GM12801 (cell line): ENCODE results near the gene WDR18.

ENCODE experiments used
- TF ChIP-seq, protein P1 (sequence below): IDR thresholded peaks from one replicate; pipeline ENCODE4 v1.5.1; 2011; ENCODE audit warnings: control low read depth; ENCODE audit not compliant: insufficient read length; ENCODE audit errors: extremely low read depth

The WDR18 gene

DNA sequence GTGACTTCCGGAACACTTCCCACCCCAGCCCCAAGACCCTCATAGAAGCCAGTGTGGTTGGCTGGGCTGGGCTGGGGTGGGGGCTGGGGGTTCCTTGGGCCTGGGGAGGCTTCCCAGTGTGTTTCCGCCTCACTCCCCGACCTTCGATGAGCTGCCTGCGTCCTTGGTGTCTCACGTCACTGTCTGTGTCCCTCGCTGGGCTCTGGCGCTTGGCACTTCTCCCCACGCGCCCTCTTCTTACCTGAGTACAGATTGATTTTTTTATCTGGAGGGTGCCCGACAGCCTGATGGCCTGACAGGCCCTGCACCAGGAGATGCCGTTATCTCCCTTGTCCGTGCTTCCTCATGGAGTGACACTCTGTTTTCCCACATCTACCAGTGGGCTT lies 8.5 kb downstream of the WDR18 start:
- TF ChIP-seq, protein P1, sequence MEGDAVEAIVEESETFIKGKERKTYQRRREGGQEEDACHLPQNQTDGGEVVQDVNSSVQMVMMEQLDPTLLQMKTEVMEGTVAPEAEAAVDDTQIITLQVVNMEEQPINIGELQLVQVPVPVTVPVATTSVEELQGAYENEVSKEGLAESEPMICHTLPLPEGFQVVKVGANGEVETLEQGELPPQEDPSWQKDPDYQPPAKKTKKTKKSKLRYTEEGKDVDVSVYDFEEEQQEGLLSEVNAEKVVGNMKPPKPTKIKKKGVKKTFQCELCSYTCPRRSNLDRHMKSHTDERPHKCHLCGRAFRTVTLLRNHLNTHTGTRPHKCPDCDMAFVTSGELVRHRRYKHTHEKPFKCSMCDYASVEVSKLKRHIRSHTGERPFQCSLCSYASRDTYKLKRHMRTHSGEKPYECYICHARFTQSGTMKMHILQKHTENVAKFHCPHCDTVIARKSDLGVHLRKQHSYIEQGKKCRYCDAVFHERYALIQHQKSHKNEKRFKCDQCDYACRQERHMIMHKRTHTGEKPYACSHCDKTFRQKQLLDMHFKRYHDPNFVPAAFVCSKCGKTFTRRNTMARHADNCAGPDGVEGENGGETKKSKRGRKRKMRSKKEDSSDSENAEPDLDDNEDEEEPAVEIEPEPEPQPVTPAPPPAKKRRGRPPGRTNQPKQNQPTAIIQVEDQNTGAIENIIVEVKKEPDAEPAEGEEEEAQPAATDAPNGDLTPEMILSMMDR: no peak

GRCh38 chr19:993361-993830 lies 9.3 kb downstream of the WDR18 start:
- TF ChIP-seq, protein P1: no peak

- TF ChIP-seq, protein P1: no peak
These were observed 9.8 kb downstream of the WDR18 start for GRCh38 chr19:993831-994393.

DNA sequence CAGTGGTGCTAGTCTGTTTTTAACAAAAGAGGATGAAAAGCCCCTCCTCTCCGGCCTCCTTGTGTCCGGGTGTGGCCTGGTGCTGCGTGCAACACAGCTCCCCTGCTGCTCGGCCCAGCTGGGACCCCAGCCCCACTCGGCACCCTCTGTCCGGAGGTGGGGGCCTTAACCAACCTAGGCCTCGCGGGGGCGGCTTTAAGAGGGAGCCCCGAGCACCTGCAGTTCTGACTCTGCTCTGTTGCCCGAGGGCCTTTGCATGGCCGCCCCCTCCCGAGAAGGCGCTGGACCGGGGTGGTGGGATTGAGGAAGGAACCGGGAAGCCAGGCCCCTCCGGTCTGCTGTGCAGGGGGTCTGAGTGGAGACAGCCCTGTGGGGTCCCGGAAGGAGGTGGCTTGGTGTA lies 10.4 kb downstream of the WDR18 start:
- TF ChIP-seq, protein P1: no peak

GRCh38 chr19:995051-995827 lies 11.1 kb downstream of the WDR18 start:
- TF ChIP-seq, protein P1: no peak

DNA sequence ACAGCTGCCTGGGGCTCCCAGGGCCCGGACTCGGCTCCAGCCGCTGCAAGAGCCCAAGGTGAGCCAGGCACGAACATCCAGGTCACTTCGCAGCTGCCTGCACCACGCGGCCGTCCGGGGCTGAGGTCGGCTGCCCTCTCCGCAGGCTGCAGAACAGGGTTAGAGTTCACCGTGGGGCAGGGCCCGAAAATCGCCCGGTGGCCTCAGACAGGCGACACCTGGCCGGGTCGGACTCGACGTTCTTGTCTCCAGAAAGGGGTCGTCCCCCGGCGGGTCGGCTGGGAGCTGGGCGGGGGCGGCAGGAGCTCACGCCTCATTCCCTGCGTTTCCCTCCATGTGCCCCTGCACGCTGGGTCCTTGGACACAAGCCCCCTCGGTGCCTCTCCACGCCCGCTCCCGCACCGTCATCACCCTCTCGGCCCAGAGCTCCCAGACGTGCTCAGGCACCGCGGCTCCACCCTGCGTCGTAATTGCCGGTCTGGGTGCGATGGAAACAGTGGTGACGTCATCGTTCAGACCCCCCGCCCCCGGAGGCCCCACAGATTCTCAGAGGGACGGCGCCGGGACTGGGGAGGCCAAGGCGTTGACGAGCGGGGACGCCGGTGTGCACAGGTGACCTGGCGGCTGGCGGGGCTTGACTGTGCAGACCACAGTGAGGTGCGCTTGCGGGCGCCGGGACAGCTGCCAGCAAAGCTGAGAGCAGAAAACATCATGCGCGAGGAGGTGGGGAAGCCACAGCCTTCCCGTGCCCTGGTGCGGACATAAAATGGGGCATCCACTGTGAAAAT lies 12.1 kb downstream of the WDR18 start:
- TF ChIP-seq, protein P1: no peak

GRCh38 chr19:998064-998463 lies 13.9 kb downstream of the WDR18 start:
- TF ChIP-seq, protein P1: no peak
